NCI-H2196 (cell line): ENCODE measurements around the gene ADSS2.

ENCODE experiments used
- DNase-seq: peaks from one replicate; lab custom pipeline; 2025; ENCODE audit not compliant: unreplicated experiment; lab: John Stamatoyannopoulos, UW

Gene ADSS2

GRCh38 chr1:244445320-244446181 lies 6.2 kb downstream of the ADSS2 start:
- DNase-seq = no peak

DNA sequence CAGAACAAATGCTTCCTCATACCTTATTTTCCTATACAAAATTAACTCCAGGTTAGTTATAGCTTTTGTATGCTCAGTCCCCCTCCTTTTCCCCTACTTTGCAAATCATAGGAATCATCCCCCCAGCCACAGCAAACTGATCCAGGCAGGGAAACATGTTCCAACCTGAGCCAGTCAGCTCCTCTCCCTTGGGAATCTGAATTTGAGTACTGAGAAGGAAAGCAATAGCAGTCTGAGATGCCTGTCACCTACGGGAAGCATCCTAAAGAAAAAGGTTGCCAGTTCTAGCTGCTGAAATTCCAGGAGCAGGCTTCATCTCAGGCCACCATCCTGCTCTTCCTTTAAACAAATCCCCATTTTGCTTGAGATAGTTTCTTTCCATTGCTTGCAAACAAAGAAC lies 6.9 kb downstream of the ADSS2 start:
- no peak for DNase-seq

DNA sequence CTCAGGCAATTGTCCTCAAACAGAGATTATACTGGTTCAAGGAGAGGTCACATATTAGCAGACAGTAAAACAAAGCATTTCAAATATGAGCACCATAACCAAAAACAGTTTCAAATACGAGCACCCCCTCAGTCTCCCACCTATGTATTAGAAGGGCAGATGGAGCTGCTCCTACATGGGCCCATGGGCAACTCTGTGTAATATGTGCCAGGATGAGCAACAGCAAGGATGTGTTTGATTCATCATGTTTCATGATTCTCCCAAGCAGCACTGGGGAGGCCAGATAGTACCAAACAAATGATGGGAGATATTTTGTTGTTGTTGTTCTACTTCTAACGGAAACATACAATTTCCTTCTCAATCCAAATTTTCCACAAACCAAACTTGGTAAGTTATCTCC lies 8.9 kb downstream of the ADSS2 start:
- no peak for DNase-seq

DNA sequence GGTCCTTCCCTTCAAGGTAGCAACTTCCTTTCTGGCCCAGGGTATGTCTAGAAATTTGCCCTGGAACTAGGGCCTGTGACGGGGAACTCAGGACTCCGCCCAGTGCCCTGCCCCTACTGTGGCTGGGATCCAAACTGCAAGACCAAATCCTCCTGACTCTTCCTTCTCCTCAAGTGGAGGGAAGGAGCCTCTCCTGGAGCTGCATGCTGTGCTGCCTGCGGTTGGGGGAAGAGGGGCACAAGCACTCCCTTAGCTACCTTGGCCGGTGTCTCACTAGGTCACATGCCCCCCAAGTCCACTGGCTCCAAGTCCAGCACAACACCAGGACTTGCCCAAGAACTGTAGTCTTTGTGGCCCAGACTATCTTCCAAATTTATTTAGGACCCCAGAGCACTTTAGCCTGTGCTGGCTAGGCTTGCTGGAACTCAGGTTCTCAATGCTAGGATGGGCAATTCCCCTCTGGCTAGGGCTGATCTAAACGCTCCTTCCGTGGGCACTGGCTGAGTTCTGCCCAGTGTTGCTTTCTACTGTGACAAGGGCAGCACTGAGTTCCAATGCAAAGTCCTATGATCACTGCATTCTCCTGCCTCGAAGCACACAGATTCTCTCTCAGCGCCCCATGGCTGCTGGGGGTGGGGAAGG lies 12.2 kb downstream of the ADSS2 start:
- DNase-seq = no peak

- no peak for DNase-seq
Observed at GRCh38 chr1:244437086-244437468, 14.6 kb downstream of the ADSS2 start.

- DNase-seq = no peak
Observed at GRCh38 chr1:244436336-244437085, 15.2 kb downstream of the ADSS2 start.

GRCh38 chr1:244435562-244436205 lies 16.0 kb downstream of the ADSS2 start:
- no peak for DNase-seq

DNA sequence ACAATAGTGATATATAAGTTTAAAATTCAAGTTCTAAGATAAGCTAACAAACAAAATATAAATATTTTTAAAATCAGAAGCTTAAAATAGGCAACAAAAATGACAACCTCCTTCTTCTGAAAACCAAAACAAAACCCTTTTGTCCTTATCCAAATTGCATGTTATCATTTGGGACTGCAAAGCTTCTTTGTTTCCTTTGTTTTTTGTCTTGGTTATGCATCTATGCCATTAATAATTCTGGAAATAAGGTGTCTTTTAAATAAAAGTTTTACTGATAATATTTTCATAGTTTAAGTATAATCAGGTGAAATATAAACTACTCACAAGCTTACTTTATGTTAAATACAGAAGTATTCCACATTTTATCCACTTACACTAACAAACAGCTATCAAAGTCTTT lies 20.5 kb downstream of the ADSS2 start:
- no peak for DNase-seq

- DNase-seq = no peak
Observed at GRCh38 chr1:244429818-244430217, 21.9 kb downstream of the ADSS2 start.

- no peak for DNase-seq
Observed at GRCh38 chr1:244427647-244428046, 24.1 kb downstream of the ADSS2 start.

DNA sequence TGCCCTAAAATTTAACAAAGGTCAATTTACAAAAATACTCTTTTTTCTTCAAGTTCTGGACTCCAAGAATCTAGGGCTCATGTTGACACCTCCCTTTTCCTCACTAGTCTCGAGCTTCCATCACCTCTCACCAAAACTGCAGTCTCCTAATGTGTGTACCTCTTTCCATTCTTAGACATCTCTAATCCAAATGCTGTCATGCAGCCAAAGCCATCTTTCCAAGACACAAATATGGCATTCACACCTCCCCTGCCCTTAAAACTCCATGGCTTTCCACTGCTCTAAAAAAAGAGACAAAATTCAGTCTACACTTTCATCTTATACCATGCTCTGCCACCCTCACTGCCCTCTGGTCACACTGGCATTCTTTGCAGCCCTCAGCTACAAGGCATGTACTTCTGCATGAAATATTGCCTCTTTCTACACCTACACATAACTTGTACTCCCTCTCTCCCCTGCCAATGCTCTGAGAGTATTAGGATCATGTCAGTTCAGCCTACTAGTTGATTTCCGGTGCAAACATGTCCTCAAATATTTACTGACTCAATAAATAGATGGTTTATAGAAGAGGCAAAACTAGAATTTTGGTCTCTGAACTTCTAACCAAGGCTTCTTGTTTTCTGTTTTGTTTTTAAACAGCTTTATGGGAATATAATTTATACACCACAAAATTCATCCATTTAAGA lies 26.9 kb downstream of the ADSS2 start:
- DNase-seq = no peak

DNA sequence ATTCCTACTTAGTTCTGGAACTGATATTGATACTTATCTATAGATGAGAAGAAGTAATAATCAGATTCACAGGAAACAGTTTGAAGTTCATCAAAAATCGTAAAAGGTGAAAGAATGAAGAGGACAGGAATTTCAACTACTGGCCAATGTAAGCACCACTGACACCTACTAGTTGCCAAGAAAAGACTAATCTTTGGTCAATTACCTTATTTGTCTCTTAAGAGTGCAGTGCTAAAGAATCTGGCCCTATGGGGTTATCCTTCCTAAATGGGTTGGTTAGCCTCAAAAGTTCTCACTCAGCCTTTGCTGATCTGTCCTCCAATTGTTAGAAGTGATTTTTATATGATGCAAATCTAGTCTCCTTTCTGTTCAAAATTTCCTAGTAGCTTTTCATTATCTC lies 29.5 kb downstream of the ADSS2 start:
- DNase-seq = no peak

DNA sequence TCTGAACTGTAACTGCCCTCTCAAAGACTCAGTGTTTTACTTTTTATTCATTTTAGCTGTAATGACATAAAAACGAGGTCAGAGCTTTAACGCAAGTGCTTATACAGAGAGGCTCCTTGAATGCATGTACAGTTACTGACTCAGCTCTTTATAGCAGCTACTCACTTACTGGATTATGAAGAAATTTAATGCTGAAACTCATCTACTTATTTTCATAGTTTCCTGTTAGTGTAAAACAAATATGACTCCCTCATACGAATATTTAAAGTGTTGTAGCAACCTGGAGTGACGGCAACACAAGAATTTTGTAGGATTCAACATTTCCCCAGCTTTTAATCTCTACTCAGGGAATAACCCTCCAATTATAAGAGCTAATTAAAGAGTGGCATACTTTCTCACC lies 32.7 kb downstream of the ADSS2 start:
- no peak for DNase-seq

DNA sequence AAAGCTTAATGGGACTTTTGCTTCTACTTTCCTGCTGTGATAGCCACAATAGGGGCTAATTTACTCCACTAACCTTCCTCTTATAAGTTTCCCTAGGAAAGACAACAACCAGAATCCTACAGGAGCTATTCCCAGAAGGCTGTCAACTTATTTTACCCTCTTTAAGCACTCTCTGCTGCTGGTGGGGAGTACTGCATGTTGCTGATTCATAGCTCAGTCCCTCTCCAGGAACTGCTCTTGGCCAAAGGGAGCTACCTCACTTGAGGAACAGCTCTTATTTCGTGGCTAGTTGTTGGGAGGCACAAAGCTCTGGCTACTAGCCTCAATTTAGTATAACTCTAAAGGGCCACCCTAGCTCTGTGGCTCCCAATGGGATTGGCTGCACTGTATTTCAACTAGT lies 37.2 kb downstream of the ADSS2 start:
- DNase-seq = no peak

DNA sequence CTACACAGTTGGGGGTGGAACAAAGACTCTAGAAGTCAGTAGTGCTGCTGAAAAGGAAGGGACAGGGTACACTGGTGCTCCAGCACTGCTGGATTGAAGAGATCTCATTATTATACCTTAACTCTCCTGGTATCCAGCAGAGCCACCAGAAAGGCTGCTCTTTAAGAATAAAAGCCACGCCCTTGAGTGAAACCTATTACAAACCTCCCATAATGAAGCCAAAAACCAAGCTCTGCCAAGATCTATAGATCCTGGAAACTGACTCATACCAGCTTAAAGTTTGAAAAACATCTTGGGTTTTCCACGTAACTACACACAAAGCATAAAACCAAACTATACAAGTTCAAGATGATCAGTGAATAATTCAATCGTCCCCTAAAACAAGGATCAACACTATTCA lies 38.0 kb downstream of the ADSS2 start:
- DNase-seq = no peak

DNA sequence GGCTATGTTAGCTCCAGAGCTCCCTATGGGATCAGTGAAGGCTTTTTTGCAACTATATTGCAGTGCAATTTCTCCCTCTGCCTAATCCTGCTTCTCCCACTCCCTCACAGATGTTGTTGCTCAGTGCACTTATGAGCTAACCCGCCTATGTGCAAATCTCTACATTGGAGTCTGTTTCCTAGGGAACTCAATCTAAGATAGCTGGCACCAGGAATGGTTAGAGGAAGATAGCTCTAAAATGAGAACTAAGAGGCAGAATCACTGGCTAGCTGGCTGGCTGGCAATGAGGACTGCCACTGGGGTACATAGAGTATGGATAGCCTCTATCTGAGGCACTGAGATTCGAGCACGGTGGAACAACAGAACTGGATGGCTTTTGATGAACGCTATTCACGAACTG lies 39.5 kb downstream of the ADSS2 start:
- DNase-seq = no peak

GRCh38 chr1:244409701-244410100 lies 42.0 kb downstream of the ADSS2 start:
- DNase-seq = no peak

- no peak for DNase-seq
Observed at GRCh38 chr1:244406337-244406736, 45.4 kb downstream of the ADSS2 start.

- no peak for DNase-seq
Observed at GRCh38 chr1:244405856-244406255, 45.9 kb downstream of the ADSS2 start.

DNA sequence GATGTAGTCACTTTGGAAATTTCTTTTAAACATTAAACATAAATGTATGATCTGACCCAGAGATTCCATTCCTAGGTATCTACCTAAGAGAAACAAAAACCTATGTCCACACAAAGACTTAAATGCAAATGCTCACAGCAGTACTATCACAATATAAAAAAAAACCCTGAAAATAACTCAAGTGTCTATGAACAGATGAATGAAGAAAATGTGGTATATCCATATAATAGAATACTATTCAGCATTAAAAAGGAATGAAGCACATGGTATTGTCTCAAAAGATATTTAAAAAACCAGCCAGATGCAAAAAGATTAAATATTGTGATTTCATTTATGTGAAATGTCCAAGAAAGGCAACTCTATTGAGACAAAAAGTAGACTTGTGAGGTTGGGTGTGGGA lies 48.3 kb downstream of the ADSS2 start:
- DNase-seq = no peak

GRCh38 chr1:244400974-244401373 lies 50.7 kb downstream of the ADSS2 start:
- no peak for DNase-seq
